T-helper 1 cell (primary cell): ENCODE results near the gene FAM120B.

Source experiments
- DNase-seq, 5 donors: peaks; one replicate each; pipeline ENCODE4 v3.0.0-alpha.2; 2012 to 2020

Gene FAM120B

GRCh38 chr6:170272341-170273065 is 34.1 kb upstream of the FAM120B start:
- DNase-seq: no peak

- DNase-seq: no peak
Measured at GRCh38 chr6:170273191-170273590, 33.4 kb upstream of the FAM120B start.

- no peak for DNase-seq
Measured at GRCh38 chr6:170273681-170274080, 32.9 kb upstream of the FAM120B start.

- DNase-seq: no peak
Measured at GRCh38 chr6:170274713-170275560, 31.6 kb upstream of the FAM120B start.

GRCh38 chr6:170276369-170277057 is 30.0 kb upstream of the FAM120B start:
- DNase-seq: no peak

- DNase-seq: no peak
Measured at GRCh38 chr6:170277893-170278742, 28.4 kb upstream of the FAM120B start.

GRCh38 chr6:170278743-170279094 is 27.8 kb upstream of the FAM120B start:
- no peak for DNase-seq

- DNase-seq: no peak
Measured at GRCh38 chr6:170279426-170279825, 27.1 kb upstream of the FAM120B start.

GRCh38 chr6:170279977-170280688 is 26.4 kb upstream of the FAM120B start:
- DNase-seq: peak in 4 of 5 donors; percentile 34 to 53 (median 42)

- no peak for DNase-seq
Measured at GRCh38 chr6:170280689-170281045, 25.9 kb upstream of the FAM120B start.

GRCh38 chr6:170281331-170282292 is 24.9 kb upstream of the FAM120B start:
- DNase-seq: no peak

GRCh38 chr6:170282512-170283158 is 23.9 kb upstream of the FAM120B start:
- no peak for DNase-seq

GRCh38 chr6:170283212-170284081 is 23.1 kb upstream of the FAM120B start:
- DNase-seq: no peak

- DNase-seq: no peak
Measured at GRCh38 chr6:170284126-170284773, 22.3 kb upstream of the FAM120B start.

GRCh38 chr6:170284866-170285469 is 21.6 kb upstream of the FAM120B start:
- no peak for DNase-seq

GRCh38 chr6:170285482-170285881 is 21.1 kb upstream of the FAM120B start:
- no peak for DNase-seq

GRCh38 chr6:170286246-170286933 is 20.2 kb upstream of the FAM120B start:
- no peak for DNase-seq

GRCh38 chr6:170286934-170287265 is 19.7 kb upstream of the FAM120B start:
- no peak for DNase-seq
